ENCODE results near the gene DAW1.

DNA sequence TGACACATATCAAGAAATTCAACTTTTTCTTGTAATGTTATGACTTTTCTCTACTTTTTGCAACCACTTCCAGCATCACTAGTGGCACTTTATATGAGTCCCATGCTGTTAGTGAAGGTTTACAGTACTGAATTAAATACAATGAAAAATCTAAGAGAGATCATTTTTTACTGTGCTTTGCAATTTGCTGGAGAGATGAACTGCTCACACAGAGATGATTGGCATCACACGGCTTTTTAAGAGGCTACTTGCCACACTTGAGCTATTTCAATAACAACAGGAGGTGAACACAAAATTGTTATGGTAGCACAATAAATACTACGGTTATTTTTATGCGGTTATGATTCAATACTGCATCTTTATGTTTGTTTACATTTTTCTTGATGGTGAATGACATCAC, 88.9 kb downstream of the DAW1 start:
- TF ChIP-seq, protein P1, sequence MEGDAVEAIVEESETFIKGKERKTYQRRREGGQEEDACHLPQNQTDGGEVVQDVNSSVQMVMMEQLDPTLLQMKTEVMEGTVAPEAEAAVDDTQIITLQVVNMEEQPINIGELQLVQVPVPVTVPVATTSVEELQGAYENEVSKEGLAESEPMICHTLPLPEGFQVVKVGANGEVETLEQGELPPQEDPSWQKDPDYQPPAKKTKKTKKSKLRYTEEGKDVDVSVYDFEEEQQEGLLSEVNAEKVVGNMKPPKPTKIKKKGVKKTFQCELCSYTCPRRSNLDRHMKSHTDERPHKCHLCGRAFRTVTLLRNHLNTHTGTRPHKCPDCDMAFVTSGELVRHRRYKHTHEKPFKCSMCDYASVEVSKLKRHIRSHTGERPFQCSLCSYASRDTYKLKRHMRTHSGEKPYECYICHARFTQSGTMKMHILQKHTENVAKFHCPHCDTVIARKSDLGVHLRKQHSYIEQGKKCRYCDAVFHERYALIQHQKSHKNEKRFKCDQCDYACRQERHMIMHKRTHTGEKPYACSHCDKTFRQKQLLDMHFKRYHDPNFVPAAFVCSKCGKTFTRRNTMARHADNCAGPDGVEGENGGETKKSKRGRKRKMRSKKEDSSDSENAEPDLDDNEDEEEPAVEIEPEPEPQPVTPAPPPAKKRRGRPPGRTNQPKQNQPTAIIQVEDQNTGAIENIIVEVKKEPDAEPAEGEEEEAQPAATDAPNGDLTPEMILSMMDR (IDR thresholded peaks at IDR 0.05; ENCODE audit: low read length) = no peak
- no peak for TF ChIP-seq EZH2 (IDR thresholded peaks at IDR 0.05; ENCODE audit: borderline replicate concordance, low read length)

Data from OCI-LY1 (cell line).